NB4 (cell line): ENCODE results near the gene DNAH11.

Experiments
- DNase-seq: peaks from one replicate; pipeline ENCODE4 v3.0.0; 2010; ENCODE audit warnings: low read depth
- H3K4me3 ChIP-seq: one replicate; pipeline ENCODE4 v1.5.1; 2011; ENCODE audit warnings: mild to moderate bottlenecking, low read depth, low read length, moderate library complexity
- CTCF ChIP-seq: IDR thresholded peaks from one replicate; pipeline ENCODE4 v1.5.1; 2012; ENCODE audit warnings: low read depth, low read length
- MYC ChIP-seq: IDR thresholded peaks from 2 replicates; pipeline ENCODE4 v1.6.1; 2011; ENCODE audit warnings: low read depth, low read length
- POLR2A ChIP-seq: IDR thresholded peaks from 2 replicates; pipeline ENCODE4 v1.6.1; 2011; ENCODE audit warnings: mild to moderate bottlenecking; ENCODE audit not compliant: insufficient read length; ENCODE audit errors: extremely low read depth
- TF ChIP-seq, protein P1 (sequence below): IDR thresholded peaks from 2 replicates; pipeline ENCODE4 v1.6.1; 2011; ENCODE audit warnings: low read depth, low read length

The DNAH11 gene

GRCh38 chr7:21771266-21771665, 228.4 kb downstream of the DNAH11 start:
- DNase-seq, result no peak
- H3K4me3 ChIP-seq, result no peak overlapping the region

DNA sequence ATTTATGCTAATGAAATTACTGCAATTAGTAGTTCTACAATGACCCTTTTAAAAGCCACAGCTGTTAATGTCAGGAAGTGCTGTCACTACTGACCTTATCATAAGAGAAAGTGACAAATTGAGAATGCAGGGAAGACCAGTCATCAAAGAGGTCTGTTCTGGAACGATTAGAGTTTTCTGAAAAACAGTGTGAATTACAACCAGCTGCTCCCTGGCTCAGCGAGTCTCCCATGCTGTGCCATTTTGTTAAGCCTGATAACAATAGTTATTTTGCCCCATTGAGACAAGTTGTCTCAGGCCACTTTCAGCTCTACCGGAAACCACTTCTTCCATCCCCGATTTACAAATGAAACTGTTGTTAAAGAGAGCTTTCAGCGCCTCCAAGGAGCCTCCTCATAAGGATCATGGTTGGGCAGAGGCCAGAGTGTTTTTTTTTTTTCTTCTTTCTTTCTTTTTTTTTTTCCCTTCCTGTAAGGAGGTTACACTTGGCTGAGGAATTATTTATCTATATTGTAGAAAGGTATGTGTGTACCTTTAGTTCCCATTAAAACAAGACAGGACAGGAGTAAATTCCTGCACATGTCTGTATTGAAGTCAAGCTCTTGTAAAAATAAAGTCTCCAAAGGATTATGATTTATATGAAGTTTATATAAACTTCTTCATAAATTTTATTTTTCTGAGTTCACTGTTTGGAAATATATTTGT, 229.2 kb downstream of the DNAH11 start:
- no peak for DNase-seq
- no peak overlapping the region for H3K4me3 ChIP-seq
- TF ChIP-seq CTCF, result no peak
- TF ChIP-seq POLR2A, result no peak
- TF ChIP-seq MYC, result no peak
- TF ChIP-seq, protein P1, sequence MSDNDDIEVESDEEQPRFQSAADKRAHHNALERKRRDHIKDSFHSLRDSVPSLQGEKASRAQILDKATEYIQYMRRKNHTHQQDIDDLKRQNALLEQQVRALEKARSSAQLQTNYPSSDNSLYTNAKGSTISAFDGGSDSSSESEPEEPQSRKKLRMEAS, result no peak

More at GRCh38 chr7:21771266-21771665, 228.4 kb downstream of the DNAH11 start:
- TF ChIP-seq MYC, result no peak

- no peak for DNase-seq
Measured at GRCh38 chr7:21773326-21773725, 230.5 kb downstream of the DNAH11 start.

GRCh38 chr7:21777921-21778320, 235.1 kb downstream of the DNAH11 start:
- TF ChIP-seq MYC, result no peak
- TF ChIP-seq, protein P1, result no peak
- TF ChIP-seq POLR2A, result no peak
- no peak for TF ChIP-seq CTCF
- DNase-seq, result no peak
- no peak overlapping the region for H3K4me3 ChIP-seq

More at GRCh38 chr7:21773326-21773725, 230.5 kb downstream of the DNAH11 start:
- no peak for TF ChIP-seq CTCF
- TF ChIP-seq MYC, result no peak
- TF ChIP-seq, protein P1, result no peak
- TF ChIP-seq POLR2A, result no peak
- no peak overlapping the region for H3K4me3 ChIP-seq

DNA sequence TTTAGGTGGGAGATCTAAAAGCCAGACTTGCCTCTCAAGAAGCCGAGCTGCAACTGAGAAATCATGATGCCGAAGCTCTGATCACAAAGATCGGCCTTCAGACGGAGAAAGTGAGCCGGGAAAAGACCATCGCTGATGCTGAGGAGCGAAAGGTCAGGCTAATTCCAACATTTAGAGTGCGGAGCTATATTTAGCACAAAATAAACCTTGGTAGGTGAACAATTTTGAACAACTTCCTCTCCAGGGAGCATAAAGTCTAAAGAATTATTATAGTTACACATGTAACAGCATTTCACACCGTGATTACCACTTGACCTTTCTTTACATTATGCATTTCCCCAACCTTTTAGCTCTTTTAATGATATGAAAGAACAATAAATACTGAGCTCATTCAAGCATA, 236.1 kb downstream of the DNAH11 start:
- no peak overlapping the region for H3K4me3 ChIP-seq
- TF ChIP-seq CTCF (no peak), POLR2A (no peak), MYC (no peak)
- TF ChIP-seq, protein P1, result no peak
- DNase-seq, result no peak

DNA sequence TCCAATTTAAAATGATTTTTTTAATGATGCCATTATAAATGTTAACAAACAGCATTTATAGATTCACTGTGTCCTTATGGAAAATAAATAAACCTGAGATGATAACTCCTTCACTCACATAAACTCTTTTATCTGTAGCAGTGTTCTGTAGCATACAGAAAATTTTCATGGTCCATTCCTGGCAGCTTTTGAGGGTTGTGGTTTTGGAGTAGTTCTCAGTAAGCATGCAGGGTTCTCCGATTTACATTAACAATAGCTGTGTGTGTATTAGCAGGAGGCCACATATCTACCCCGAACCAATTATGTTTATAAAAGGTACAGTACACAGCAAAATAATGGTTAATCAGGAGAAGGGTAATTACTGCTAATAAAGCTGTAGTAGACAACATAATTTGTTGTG, 240.2 kb downstream of the DNAH11 start:
- TF ChIP-seq, protein P1, result no peak
- TF ChIP-seq MYC (no peak), POLR2A (no peak), CTCF (no peak)
- H3K4me3 ChIP-seq, result no peak overlapping the region
- no peak for DNase-seq
